ENCODE measurements around the gene SSNA1. TPM values are rescaled to one million over a fixed set of nuclear protein-coding genes. Genes with fewer than 3 reads are reported as not detected.

Gene SSNA1
- total and polyA plus RNA-seq, 9 of the 15 experiments (the other 6 are each of a cell fraction or from before 2014, with no cell fraction given), result 1.9 to 130 (median 57.1) TPM

DNA sequence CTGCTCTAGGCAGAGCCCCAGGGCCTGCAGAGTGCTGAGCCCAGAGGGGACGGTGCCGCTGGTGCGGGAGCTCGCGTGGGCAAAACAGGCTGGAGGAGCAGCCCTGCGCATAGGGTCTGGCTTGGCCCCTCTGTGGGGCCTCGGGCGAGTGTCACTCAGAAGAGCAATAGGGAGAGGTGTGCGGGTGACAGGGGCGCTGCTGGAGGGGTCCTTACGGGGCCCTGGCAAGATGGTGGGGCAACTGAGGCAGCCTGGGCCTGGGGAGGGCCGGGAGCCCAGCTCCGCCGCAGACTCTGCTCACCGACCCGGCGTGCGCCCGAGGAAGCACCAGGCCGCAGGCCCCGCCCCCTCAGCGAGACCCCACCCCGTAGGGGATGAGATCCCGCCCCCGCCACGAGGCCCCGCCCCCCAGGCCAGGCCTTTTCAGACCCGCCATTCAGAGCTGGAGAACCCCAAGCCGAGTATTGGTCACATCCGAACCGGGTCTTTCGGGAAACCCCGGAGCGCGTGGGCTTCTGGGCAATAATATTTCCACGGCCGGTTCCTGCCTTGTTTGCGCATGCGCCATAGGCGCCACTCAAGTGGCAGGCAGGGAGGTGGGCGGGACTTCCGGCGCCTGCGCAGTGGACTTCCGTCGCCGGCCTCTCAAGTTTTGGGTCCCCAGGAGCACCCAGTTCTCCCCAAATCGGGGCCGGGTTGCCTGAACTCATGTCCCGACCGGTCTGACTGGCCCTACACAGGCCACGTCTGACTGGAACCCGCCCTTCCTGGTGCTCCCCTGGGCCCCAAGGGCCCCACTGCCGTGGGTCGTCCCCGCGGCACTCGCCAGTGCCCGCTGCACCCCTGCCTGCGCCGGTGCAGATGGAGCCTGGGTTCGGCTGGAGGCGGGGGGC, 34.8 kb downstream of the SSNA1 start (continued):
- TF ChIP-seq, protein P1, sequence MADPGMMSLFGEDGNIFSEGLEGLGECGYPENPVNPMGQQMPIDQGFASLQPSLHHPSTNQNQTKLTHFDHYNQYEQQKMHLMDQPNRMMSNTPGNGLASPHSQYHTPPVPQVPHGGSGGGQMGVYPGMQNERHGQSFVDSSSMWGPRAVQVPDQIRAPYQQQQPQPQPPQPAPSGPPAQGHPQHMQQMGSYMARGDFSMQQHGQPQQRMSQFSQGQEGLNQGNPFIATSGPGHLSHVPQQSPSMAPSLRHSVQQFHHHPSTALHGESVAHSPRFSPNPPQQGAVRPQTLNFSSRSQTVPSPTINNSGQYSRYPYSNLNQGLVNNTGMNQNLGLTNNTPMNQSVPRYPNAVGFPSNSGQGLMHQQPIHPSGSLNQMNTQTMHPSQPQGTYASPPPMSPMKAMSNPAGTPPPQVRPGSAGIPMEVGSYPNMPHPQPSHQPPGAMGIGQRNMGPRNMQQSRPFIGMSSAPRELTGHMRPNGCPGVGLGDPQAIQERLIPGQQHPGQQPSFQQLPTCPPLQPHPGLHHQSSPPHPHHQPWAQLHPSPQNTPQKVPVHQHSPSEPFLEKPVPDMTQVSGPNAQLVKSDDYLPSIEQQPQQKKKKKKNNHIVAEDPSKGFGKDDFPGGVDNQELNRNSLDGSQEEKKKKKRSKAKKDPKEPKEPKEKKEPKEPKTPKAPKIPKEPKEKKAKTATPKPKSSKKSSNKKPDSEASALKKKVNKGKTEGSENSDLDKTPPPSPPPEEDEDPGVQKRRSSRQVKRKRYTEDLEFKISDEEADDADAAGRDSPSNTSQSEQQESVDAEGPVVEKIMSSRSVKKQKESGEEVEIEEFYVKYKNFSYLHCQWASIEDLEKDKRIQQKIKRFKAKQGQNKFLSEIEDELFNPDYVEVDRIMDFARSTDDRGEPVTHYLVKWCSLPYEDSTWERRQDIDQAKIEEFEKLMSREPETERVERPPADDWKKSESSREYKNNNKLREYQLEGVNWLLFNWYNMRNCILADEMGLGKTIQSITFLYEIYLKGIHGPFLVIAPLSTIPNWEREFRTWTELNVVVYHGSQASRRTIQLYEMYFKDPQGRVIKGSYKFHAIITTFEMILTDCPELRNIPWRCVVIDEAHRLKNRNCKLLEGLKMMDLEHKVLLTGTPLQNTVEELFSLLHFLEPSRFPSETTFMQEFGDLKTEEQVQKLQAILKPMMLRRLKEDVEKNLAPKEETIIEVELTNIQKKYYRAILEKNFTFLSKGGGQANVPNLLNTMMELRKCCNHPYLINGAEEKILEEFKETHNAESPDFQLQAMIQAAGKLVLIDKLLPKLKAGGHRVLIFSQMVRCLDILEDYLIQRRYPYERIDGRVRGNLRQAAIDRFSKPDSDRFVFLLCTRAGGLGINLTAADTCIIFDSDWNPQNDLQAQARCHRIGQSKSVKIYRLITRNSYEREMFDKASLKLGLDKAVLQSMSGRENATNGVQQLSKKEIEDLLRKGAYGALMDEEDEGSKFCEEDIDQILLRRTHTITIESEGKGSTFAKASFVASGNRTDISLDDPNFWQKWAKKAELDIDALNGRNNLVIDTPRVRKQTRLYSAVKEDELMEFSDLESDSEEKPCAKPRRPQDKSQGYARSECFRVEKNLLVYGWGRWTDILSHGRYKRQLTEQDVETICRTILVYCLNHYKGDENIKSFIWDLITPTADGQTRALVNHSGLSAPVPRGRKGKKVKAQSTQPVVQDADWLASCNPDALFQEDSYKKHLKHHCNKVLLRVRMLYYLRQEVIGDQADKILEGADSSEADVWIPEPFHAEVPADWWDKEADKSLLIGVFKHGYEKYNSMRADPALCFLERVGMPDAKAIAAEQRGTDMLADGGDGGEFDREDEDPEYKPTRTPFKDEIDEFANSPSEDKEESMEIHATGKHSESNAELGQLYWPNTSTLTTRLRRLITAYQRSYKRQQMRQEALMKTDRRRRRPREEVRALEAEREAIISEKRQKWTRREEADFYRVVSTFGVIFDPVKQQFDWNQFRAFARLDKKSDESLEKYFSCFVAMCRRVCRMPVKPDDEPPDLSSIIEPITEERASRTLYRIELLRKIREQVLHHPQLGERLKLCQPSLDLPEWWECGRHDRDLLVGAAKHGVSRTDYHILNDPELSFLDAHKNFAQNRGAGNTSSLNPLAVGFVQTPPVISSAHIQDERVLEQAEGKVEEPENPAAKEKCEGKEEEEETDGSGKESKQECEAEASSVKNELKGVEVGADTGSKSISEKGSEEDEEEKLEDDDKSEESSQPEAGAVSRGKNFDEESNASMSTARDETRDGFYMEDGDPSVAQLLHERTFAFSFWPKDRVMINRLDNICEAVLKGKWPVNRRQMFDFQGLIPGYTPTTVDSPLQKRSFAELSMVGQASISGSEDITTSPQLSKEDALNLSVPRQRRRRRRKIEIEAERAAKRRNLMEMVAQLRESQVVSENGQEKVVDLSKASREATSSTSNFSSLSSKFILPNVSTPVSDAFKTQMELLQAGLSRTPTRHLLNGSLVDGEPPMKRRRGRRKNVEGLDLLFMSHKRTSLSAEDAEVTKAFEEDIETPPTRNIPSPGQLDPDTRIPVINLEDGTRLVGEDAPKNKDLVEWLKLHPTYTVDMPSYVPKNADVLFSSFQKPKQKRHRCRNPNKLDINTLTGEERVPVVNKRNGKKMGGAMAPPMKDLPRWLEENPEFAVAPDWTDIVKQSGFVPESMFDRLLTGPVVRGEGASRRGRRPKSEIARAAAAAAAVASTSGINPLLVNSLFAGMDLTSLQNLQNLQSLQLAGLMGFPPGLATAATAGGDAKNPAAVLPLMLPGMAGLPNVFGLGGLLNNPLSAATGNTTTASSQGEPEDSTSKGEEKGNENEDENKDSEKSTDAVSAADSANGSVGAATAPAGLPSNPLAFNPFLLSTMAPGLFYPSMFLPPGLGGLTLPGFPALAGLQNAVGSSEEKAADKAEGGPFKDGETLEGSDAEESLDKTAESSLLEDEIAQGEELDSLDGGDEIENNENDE (IDR thresholded peaks at IDR 0.05; ENCODE audit: low read depth, low read length), result no peak
- TF ChIP-seq ZNF12 (CRISPR knock-in tag; IDR thresholded peaks at IDR 0.05), result no peak
- TF ChIP-seq NRF1 (conservative IDR thresholded peaks at IDR 0.05 in 1 of 2, IDR thresholded peaks at IDR 0.05 in 1 of 2), result peak; percentile 97
- TF ChIP-seq WHSC1 (IDR thresholded peaks at IDR 0.05; ENCODE audit: low read length), result no peak
- no peak for TF ChIP-seq ILK (tag; IDR thresholded peaks at IDR 0.05; ENCODE audit: borderline replicate concordance, low read depth)
- peak; percentile 68; the same call in 1 of the 2 replicates for TF ChIP-seq EGR1 (conservative IDR thresholded peaks at IDR 0.05)
- TF ChIP-seq TCF3 (CRISPR knock-in tag; IDR thresholded peaks at IDR 0.05), result no peak
- TF ChIP-seq, protein P2, sequence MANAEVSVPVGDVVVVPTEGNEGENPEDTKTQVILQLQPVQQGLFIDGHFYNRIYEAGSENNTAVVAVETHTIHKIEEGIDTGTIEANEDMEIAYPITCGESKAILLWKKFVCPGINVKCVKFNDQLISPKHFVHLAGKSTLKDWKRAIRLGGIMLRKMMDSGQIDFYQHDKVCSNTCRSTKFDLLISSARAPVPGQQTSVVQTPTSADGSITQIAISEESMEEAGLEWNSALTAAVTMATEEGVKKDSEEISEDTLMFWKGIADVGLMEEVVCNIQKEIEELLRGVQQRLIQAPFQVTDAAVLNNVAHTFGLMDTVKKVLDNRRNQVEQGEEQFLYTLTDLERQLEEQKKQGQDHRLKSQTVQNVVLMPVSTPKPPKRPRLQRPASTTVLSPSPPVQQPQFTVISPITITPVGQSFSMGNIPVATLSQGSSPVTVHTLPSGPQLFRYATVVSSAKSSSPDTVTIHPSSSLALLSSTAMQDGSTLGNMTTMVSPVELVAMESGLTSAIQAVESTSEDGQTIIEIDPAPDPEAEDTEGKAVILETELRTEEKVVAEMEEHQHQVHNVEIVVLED (CRISPR knock-in tag; IDR thresholded peaks at IDR 0.05), result no peak
